ENCODE results near the gene CYYR1. TPM values are rescaled to one million over a fixed set of nuclear protein-coding genes. Genes with fewer than 3 reads are reported as not detected.

The CYYR1 gene
- total RNA-seq, 2 experiments from 2014 or later, result not detected

- Histone ChIP-seq H3K79me2 (ENCODE audit: insufficient read depth, low read depth, low read length) (no peaks in the 10 kb centered on the region), H3K9me2 (ENCODE audit: insufficient read depth, low read length) (no peaks in the 10 kb centered on the region), H2AFZ (ENCODE audit: low read length) (no peak overlapping the region), H3K9me3 (ENCODE audit: low read length) (no peaks in the 10 kb centered on the region), H3K4me2 (ENCODE audit: low read length) (no peak overlapping the region), H3K27ac (ENCODE audit: low read depth, low read length, poor library complexity, severe bottlenecking) (no peak overlapping the region), H3K4me3 (ENCODE audit: low read depth, low read length, poor library complexity, severe bottlenecking) (no peak overlapping the region), H4K20me1 (ENCODE audit: insufficient read depth, low read length) (no peaks in the 10 kb centered on the region), H3K4me1 (ENCODE audit: insufficient read depth, low read length, poor library complexity, severe bottlenecking) (no peaks in the 10 kb centered on the region), H3K36me3 (ENCODE audit: insufficient read depth, low read length) (no peaks in the 10 kb centered on the region)
- intact Hi-C loops (cut with micrococcal nuclease; ENCODE audit: unreplicated experiment), result no loop called here
- DNase-seq (ENCODE audit: low spot score), result no peak
- ChIA-PET POLR2A (interaction anchor here (0.7 kb wide), 1 partner anchor 151 kb away, joined by 3 read pairs; no protein-coding TSS in a partner anchor), CTCF (ENCODE audit: unreplicated experiment) (no interaction called here)
- no TSS peak for BruUV-seq (replicated peaks)
- TF ChIP-seq CTCF (conservative IDR thresholded peaks at IDR 0.05; ENCODE audit: low read length) (no peak), EZH2phosphoT487 (IDR thresholded peaks at IDR 0.05; ENCODE audit: borderline replicate concordance, low read depth, low read length) (no peak)
Observed at GRCh38 chr21:26513212-26513611, 59.9 kb downstream of the CYYR1 start.

- Histone ChIP-seq H3K36me3 (ENCODE audit: insufficient read depth, low read length) (no peaks in the 10 kb centered on the region), H3K9me3 (ENCODE audit: low read length) (no peaks in the 10 kb centered on the region), H3K4me1 (ENCODE audit: insufficient read depth, low read length, poor library complexity, severe bottlenecking) (no peaks in the 10 kb centered on the region), H3K9me2 (ENCODE audit: insufficient read depth, low read length) (no peaks in the 10 kb centered on the region), H3K4me3 (ENCODE audit: low read depth, low read length, poor library complexity, severe bottlenecking) (no peak overlapping the region), H3K27ac (ENCODE audit: low read depth, low read length, poor library complexity, severe bottlenecking) (no peak overlapping the region), H4K20me1 (ENCODE audit: insufficient read depth, low read length) (no peaks in the 10 kb centered on the region), H2AFZ (ENCODE audit: low read length) (no peak overlapping the region), H3K79me2 (ENCODE audit: insufficient read depth, low read depth, low read length) (no peaks in the 10 kb centered on the region), H3K4me2 (ENCODE audit: low read length) (no peak overlapping the region)
- no TSS peak for BruUV-seq (replicated peaks)
- ChIA-PET POLR2A (interaction anchor here (0.7 kb wide), 1 partner anchor 150 kb away, joined by 3 read pairs; no protein-coding TSS in a partner anchor), CTCF (ENCODE audit: unreplicated experiment) (no interaction called here)
- TF ChIP-seq EZH2phosphoT487 (IDR thresholded peaks at IDR 0.05; ENCODE audit: borderline replicate concordance, low read depth, low read length) (no peak), CTCF (conservative IDR thresholded peaks at IDR 0.05; ENCODE audit: low read length) (no peak)
- no peak for DNase-seq (ENCODE audit: low spot score)
- intact Hi-C loops (cut with micrococcal nuclease; ENCODE audit: unreplicated experiment), result no loop called here
Observed at GRCh38 chr21:26512664-26513063, 60.4 kb downstream of the CYYR1 start.

GRCh38 chr21:26508903-26509302 lies 64.2 kb downstream of the CYYR1 start:
- ChIA-PET CTCF (ENCODE audit: unreplicated experiment) (no interaction called here), POLR2A (no interaction called here)
- H3K9me3 ChIP-seq (ENCODE audit: low read length), result no peaks in the 10 kb centered on the region
- no TSS peak for BruUV-seq (replicated peaks)
- DNase-seq (ENCODE audit: low spot score), result no peak
- no peaks in the 10 kb centered on the region for H3K36me3 ChIP-seq (ENCODE audit: insufficient read depth, low read length)
- no peaks in the 10 kb centered on the region for H4K20me1 ChIP-seq (ENCODE audit: insufficient read depth, low read length)
- H3K79me2 ChIP-seq (ENCODE audit: insufficient read depth, low read depth, low read length), result no peaks in the 10 kb centered on the region
- no peak overlapping the region for H3K27ac ChIP-seq (ENCODE audit: low read depth, low read length, poor library complexity, severe bottlenecking)
- no peak overlapping the region for H2AFZ ChIP-seq (ENCODE audit: low read length)
- TF ChIP-seq EZH2phosphoT487 (IDR thresholded peaks at IDR 0.05; ENCODE audit: borderline replicate concordance, low read depth, low read length) (no peak), CTCF (conservative IDR thresholded peaks at IDR 0.05; ENCODE audit: low read length) (no peak)
- H3K4me1 ChIP-seq (ENCODE audit: insufficient read depth, low read length, poor library complexity, severe bottlenecking), result no peaks in the 10 kb centered on the region
- no peak overlapping the region for H3K4me2 ChIP-seq (ENCODE audit: low read length)
- intact Hi-C loops (cut with micrococcal nuclease; ENCODE audit: unreplicated experiment), result no loop called here
- H3K9me2 ChIP-seq (ENCODE audit: insufficient read depth, low read length), result no peaks in the 10 kb centered on the region
- no peak overlapping the region for H3K4me3 ChIP-seq (ENCODE audit: low read depth, low read length, poor library complexity, severe bottlenecking)
